K562 (cell line): ENCODE results near the gene MKNK2. TPM values are rescaled to one million over a fixed set of nuclear protein-coding genes. Genes with fewer than 3 reads are reported as not detected.
"Not testable (repeated sequence)": the region's sequence is repeated elsewhere in the genome, so short reads cannot be mapped to it uniquely, and the experiment has no call there.

Experiments
- ATAC-seq: fragments of 200-7000 bp; cut with Tn5 transposase; 3 replicates; pipeline ENCODE4 v1.9.1; 2020; ENCODE audit warnings: moderate library complexity
- BruUV-seq: library from RNA; stranded (reverse); fragments of 400-500 nt; replicated peaks from 2 replicates; lab custom pipeline; 2021; lab: Mats Ljungman, UMichigan
- CTCF ChIA-PET: fragments of 300-600 bp; formaldehyde crosslinking; extraction: SDS; loops from one replicate; lab custom pipeline; 2021; ENCODE audit warnings: low intra/inter-chr PET ratio; lab: Yijun Ruan, JAX
- POLR2A ChIA-PET: fragments of 300-600, 350-650 bp; sonication (Branson Sonifier 250); formaldehyde crosslinking; extraction: SDS; loops from one replicate; lab custom pipeline; 2021; ENCODE audit warnings: antibody characterized with exemption, inconsistent platforms; lab: Yijun Ruan, JAX
- DNase-seq, 4 experiments: peaks; one replicate each; pipeline versions ENCODE4 v3.0.0 to v3.0.0-alpha.2; 2011 to 2018; ENCODE audit warnings: low spot score in 3 of 4, mixed read lengths in 3 of 4; ENCODE audit errors: extremely low read depth in 1 of 4
- FAIRE-seq: peaks from 2 replicates; lab custom pipeline; 2011; peaks lifted over from hg19 to GRCh38; lab: Jason Lieb, UNC
- H2AFZ ChIP-seq: 2 replicates; pipeline ENCODE4 v1.6.0; 2011; ENCODE audit warnings: low read depth, low read length, control low read depth, inconsistent platforms
- H3K27ac ChIP-seq: fragments of 200-600 bp; 3 replicates; pipeline ENCODE4 v1.8.0; 2011; ENCODE audit warnings: low read depth, mild to moderate bottlenecking, control low read depth, inconsistent platforms, low read length, moderate library complexity, mixed read lengths; ENCODE audit errors: extremely low read depth
- H3K27me3 ChIP-seq, 2 experiments: fragments of 300-600 bp in 1 of 2; 2 replicates in 1 of 2; 3 replicates in 1 of 2; pipeline versions ENCODE4 v1.6.0 to v1.8.0; 2011; ENCODE audit warnings: inconsistent platforms in 2 of 2, low read length in 2 of 2, mild to moderate bottlenecking in 1 of 2, mixed read lengths in 1 of 2, moderate library complexity in 1 of 2; ENCODE audit not compliant: control insufficient read depth in 2 of 2, insufficient read depth in 2 of 2
- H3K36me3 ChIP-seq: fragments of 300-600 bp; 3 replicates; pipeline ENCODE4 v1.8.0; 2011; ENCODE audit warnings: mild to moderate bottlenecking, low read length, inconsistent platforms; ENCODE audit not compliant: control insufficient read depth, insufficient read depth
- H3K4me1 ChIP-seq, 2 experiments: fragments of 200-600 bp in 1 of 2; replicated peaks in 1 of 2; 2 replicates in 1 of 2; 3 replicates in 1 of 2; pipeline versions ENCODE4 v1.5.1 to v1.8.0; 2011; ENCODE audit warnings: inconsistent platforms in 2 of 2, low read length in 2 of 2, mild to moderate bottlenecking in 1 of 2, mixed read lengths in 1 of 2, moderate library complexity in 1 of 2; ENCODE audit not compliant: control insufficient read depth in 2 of 2, insufficient read depth in 2 of 2
- H3K4me2 ChIP-seq: 2 replicates; pipeline ENCODE4 v1.6.1; 2011; ENCODE audit warnings: low read length, control low read depth, inconsistent platforms, mixed read lengths; ENCODE audit not compliant: insufficient read depth
- H3K4me3 ChIP-seq: fragments of 200-600 bp; sonication (generic), shearing (Covaris generic); 2 replicates; pipeline ENCODE4 v1.5.1; 2016; ENCODE audit warnings: control low read depth, inconsistent platforms
- H3K79me2 ChIP-seq: fragments of 200-600 bp; 3 replicates; pipeline ENCODE4 v1.8.0; 2011; ENCODE audit warnings: low read length, inconsistent platforms; ENCODE audit not compliant: control insufficient read depth, insufficient read depth
- H3K9ac ChIP-seq, 2 experiments: 2 replicates each; pipeline versions ENCODE4 v1.6.0 to v1.6.1; 2011; ENCODE audit warnings: low read depth in 2 of 2, low read length in 2 of 2, control low read depth in 1 of 2, inconsistent platforms in 1 of 2, mild to moderate bottlenecking in 1 of 2, mixed read lengths in 1 of 2; ENCODE audit not compliant: insufficient read depth in 1 of 2
- H3K9me1 ChIP-seq: one replicate; pipeline ENCODE4 v1.6.0; 2011; ENCODE audit warnings: inconsistent platforms, mild to moderate bottlenecking, low read length, moderate library complexity; ENCODE audit not compliant: control insufficient read depth, insufficient read depth
- H3K9me3 ChIP-seq: replicated peaks from 2 replicates; pipeline ENCODE4 v1.5.1; 2011; ENCODE audit warnings: low read depth, low read length, inconsistent platforms; ENCODE audit not compliant: control insufficient read depth, insufficient read depth
- H4K20me1 ChIP-seq: replicated peaks from 2 replicates; pipeline ENCODE4 v1.6.1; 2011; ENCODE audit warnings: low read length, inconsistent platforms, mixed read lengths; ENCODE audit not compliant: control insufficient read depth, insufficient read depth
- ADNP ChIP-seq: fragments of 200-800 bp; sonication (Bioruptor generic); IDR thresholded peaks from 2 replicates; pipeline ENCODE4 v1.6.1; 2016; ENCODE audit warnings: missing genetic modification characterization, missing compliant biosample characterization
- ARNT ChIP-seq, 2 experiments: fragments of 450-650 bp; IDR thresholded peaks; 2 replicates each; pipeline ENCODE4 v1.6.1; 2016; ENCODE audit warnings: mild to moderate bottlenecking in 1 of 2
- BCOR ChIP-seq: fragments of 450-650 bp; IDR thresholded peaks from 2 replicates; pipeline ENCODE4 v1.6.1; 2016
- CBFA2T3 ChIP-seq: fragments of 450-650 bp; IDR thresholded peaks from 2 replicates; pipeline ENCODE4 v1.6.1; 2017
- DPF2 ChIP-seq: fragments of 450-650 bp; IDR thresholded peaks from 2 replicates; pipeline ENCODE4 v1.6.1; 2016
- ESRRB ChIP-seq: fragments of 250-450 bp; sonication (Bioruptor Pico); IDR thresholded peaks from 2 replicates; pipeline ENCODE4 v1.5.0; 2020; ENCODE audit warnings: mild to moderate bottlenecking, moderate library complexity, borderline replicate concordance
- HDAC2 ChIP-seq: fragments of 450-650 bp; IDR thresholded peaks from 2 replicates; pipeline ENCODE4 v1.6.1; 2016; ENCODE audit warnings: mild to moderate bottlenecking
- HLTF ChIP-seq: fragments of 450-650 bp; IDR thresholded peaks from 2 replicates; pipeline ENCODE4 v1.6.1; 2016
- IFI16 ChIP-seq: fragments of 250-450 bp; sonication (Bioruptor Pico); IDR thresholded peaks from 2 replicates; pipeline ENCODE4 v2.1.2; 2022; ENCODE audit warnings: mild to moderate bottlenecking, inconsistent platforms
- KDM1A ChIP-seq, 2 experiments: fragments of 450-650 bp; IDR thresholded peaks; 2 replicates each; pipeline ENCODE4 v1.6.1; 2016; ENCODE audit warnings: mild to moderate bottlenecking in 2 of 2
- L3MBTL2 ChIP-seq: fragments of 450-650 bp; IDR thresholded peaks from 2 replicates; pipeline ENCODE4 v1.6.1; 2016; ENCODE audit warnings: mild to moderate bottlenecking, moderate library complexity
- MEF2A ChIP-seq: IDR thresholded peaks from 2 replicates; pipeline ENCODE4 v1.6.1; 2011; ENCODE audit warnings: low read depth, mild to moderate bottlenecking, low read length, moderate library complexity; ENCODE audit not compliant: control insufficient read depth
- MXI1 ChIP-seq: IDR thresholded peaks from 2 replicates; pipeline ENCODE4 v1.6.1; 2011; ENCODE audit warnings: low read depth, mild to moderate bottlenecking, improper control_type of control experiment, low read length
- NR3C1 ChIP-seq: sonication (generic); formaldehyde crosslinking; IDR thresholded peaks from 2 replicates; pipeline ENCODE4 v1.8.1; 2022; ENCODE audit warnings: missing genetic modification reagents
- PHF21A ChIP-seq: fragments of 450-650 bp; IDR thresholded peaks from 2 replicates; pipeline ENCODE4 v1.6.1; 2017; ENCODE audit warnings: low read depth, borderline replicate concordance
- POLR2A ChIP-seq: fragments of 450-650 bp; conservative IDR thresholded peaks from 2 replicates; pipeline ENCODE4 v1.6.1; 2016
- POLR2H ChIP-seq: IDR thresholded peaks from 2 replicates; pipeline ENCODE4 v1.6.1; 2016; ENCODE audit warnings: missing genetic modification characterization, low read depth, mild to moderate bottlenecking, control low read depth, missing compliant biosample characterization, moderate library complexity
- RCOR1 ChIP-seq, 2 experiments: IDR thresholded peaks; 2 replicates each; pipeline ENCODE4 v1.6.1; 2012; ENCODE audit warnings: low read depth in 2 of 2, low read length in 2 of 2, borderline replicate concordance in 1 of 2, improper control_type of control experiment in 1 of 2
- SMARCA5 ChIP-seq: fragments of 450-650 bp; IDR thresholded peaks from 2 replicates; pipeline ENCODE4 v1.6.1; 2016
- ZBED1 ChIP-seq: IDR thresholded peaks from 2 replicates; pipeline ENCODE4 v1.6.1; 2014
- ZNF121 ChIP-seq: sonication (generic); formaldehyde crosslinking; conservative IDR thresholded peaks from 2 replicates; pipeline ENCODE4 v1.8.0; 2022; ENCODE audit warnings: missing genetic modification reagents
- ZNF146 ChIP-seq: IDR thresholded peaks from one replicate; pipeline ENCODE4 v1.6.1; 2018; ENCODE audit warnings: missing compliant biosample characterization; ENCODE audit not compliant: unreplicated experiment
- WGBS: fragments of 100-300 bp; shearing (Covaris generic); methylation state at CpG from one replicate; pipeline ENCODE4 v1.1.6; 2016; ENCODE audit warnings: low coverage, mixed read lengths; ENCODE audit not compliant: insufficient coverage; ENCODE audit errors: missing lambda C conversion rate; 5-methylcytosine and 5-hydroxymethylcytosine counted together
- in situ Hi-C: fragments of 300-500 bp; cut with MboI; formaldehyde crosslinking; loops from 4 replicates; pipeline ENCODE4 v1.15.0; 2018; ENCODE audit warnings: inconsistent platforms, mixed read lengths
- intact Hi-C: fragments of 100-400 bp; cut with micrococcal nuclease; formaldehyde crosslinking; loops from 2 replicates; pipeline ENCODE4 v1.14.2; 2022
- polyA plus RNA-seq, 8 experiments: library from polyadenylated mRNA; depleted of rRNA in 4 of 8; stranded (reverse) in 5 of 8; unstranded in 3 of 8; fragments of >200 nt; fragmentation: Nextera tagmentation in 2 of 8; fragmentation: Illumina TruSeq in 1 of 8; extraction: Ambion mirVana in 2 of 8; extraction: Trizol in 1 of 8; gene quantifications; 2 replicates each; pipeline versions ENCODE4 v1.2.1 to v1.2.3, GENCODE V29; 2011 to 2014; ENCODE audit warnings: inconsistent platforms in 1 of 8, missing spikeins in 1 of 8
- total RNA-seq, 7 experiments: library from RNA; depleted of rRNA in 6 of 7; stranded (reverse); fragments of >200 nt in 6 of 7; fragmentation: Illumina TruSeq in 2 of 7; extraction: Trizol in 2 of 7; gene quantifications; 2 replicates each; pipeline versions ENCODE4 v1.2.1 to v1.2.3, GENCODE V29; 2011 to 2021; ENCODE audit warnings: low replicate concordance in 1 of 7
- TF ChIP-seq, protein P1 (sequence below): sonication (generic); formaldehyde crosslinking; IDR thresholded peaks from 2 replicates; pipeline ENCODE4 v1.8.0; 2022; ENCODE audit warnings: missing genetic modification reagents, mild to moderate bottlenecking, moderate library complexity, borderline replicate concordance

MKNK2 gene
- total and polyA plus RNA-seq, 9 of the 15 experiments (the other 6 are each of a cell fraction or from before 2014, with no cell fraction given): 5.1 to 191 (median 51.9) TPM

DNA sequence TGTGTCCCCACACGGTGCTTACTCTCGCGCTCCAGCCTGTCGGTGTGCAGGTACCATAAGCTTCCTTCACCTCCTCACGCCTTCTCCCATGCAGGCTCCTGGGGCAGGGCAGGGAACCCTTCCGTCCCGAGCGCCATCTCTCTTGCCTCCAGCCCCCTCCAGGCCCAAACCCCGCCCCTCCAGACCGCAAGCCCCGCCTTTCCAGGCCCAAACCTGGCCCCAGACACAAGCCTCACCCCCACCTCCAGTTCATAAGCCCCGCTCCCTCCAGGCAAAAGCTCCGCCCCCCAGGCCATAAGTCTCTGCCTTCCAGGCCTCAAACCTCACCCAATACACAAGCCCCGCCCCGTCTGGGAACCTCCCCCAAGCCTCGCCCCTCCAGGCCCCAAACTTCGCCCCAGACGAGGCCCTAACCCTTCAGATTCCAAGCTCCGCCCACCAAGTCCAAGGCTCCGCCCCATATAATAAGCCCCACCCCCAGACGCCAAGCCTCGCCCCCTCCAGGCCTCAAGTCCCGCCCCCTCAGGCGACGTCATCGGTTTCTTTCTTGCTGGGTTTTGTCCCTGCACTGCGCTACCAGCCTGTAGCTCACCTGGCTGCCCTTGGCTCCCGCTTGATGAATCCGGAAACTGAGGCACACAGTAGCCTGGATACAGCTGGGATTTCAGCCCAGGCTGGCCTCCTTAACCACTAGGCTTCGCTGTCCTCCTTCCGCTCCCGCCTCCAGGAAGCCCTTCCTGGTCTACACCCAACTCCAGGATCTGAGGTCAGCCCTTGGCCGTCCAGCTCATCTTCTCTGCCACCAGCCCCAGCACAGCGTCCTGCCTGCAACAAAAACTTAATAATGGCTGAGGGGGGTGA is 16.1 kb downstream of the MKNK2 start (continued):
- no peak for TF ChIP-seq MEF2A
- no peak for TF ChIP-seq POLR2H
- no peak for TF ChIP-seq MXI1
- no peak for TF ChIP-seq IFI16 (CRISPR knock-in tag)
- TF ChIP-seq ZBED1: no peak
- no peak for TF ChIP-seq POLR2A
- no peak for TF ChIP-seq ESRRB
- no peak for TF ChIP-seq ZNF146 (CRISPR knock-in tag)
- TF ChIP-seq, all 486 proteins: peak for 60

DNA sequence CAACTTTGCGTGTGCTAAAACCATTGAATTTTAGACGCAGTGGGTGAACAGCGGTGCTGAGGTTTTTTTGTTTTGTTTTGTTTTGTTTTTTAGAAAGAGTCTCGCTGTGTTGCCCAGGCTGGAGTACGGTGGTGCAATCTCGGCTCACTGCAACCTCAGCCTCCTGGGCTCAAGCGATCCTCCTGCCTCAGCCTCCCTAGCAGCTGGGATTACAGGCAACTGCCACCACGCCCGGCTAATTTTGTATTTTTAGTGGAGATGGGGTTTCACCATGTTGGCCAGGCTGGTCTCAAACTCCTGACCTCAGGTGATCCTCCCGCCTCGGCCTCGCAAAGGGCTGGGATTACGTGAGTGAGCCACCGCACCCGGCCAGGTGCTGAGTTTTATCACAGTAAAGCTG is 16.8 kb downstream of the MKNK2 start:
- POLR2A ChIA-PET: interaction anchor here (1.0 to 2.5 kb wide), 6 partner anchors 9 to 25 kb away, joined by 3 to 26 read pairs (median 6); no protein-coding TSS in a partner anchor
- ATAC-seq, H3K79me2 ChIP-seq, H3K9me3 ChIP-seq, BruUV-seq, DNase-seq, CTCF ChIA-PET, H4K20me1 ChIP-seq, H3K9me1 ChIP-seq, H3K27me3 ChIP-seq, intact Hi-C loops, FAIRE-seq, in situ Hi-C loops: not testable (repeated sequence)
- WGBS: 38% methylated on average over 15 of the region's 15 CpGs
- Histone ChIP-seq H3K9ac (peak overlapping the region; percentile 48 to 90; a peak in 3 of 4 replicates), H3K4me1 (peaks cover 3 to 52% of the 10 kb centered on the region in 2 experiments; a peak in 3 of 5 replicates), H3K4me3 (peak overlapping the region; percentile 46), H3K36me3 (peaks cover 18% of the 10 kb centered on the region; the same call in 1 of the 3 replicates), H2AFZ (peak overlapping the region; percentile 96), H3K27ac (peak overlapping the region; percentile 63), H3K4me2 (peak overlapping the region; percentile 86)
- TF ChIP-seq HLTF: 0 out of 2 replicates have a peak, but pooled peaks have one; percentile 26
- TF ChIP-seq HDAC2: peak; percentile 48; the same call in 1 of the 2 replicates
- TF ChIP-seq ZNF121 (CRISPR knock-in tag): peak; percentile 94
- peak; percentile 55; the same call in 1 of the 2 replicates for TF ChIP-seq ADNP (tag)
- 0 out of 2 replicates have a peak, but pooled peaks have one; percentile 20 for TF ChIP-seq PHF21A
- peak; percentile 33 to 80; a peak in 3 of 4 replicates for TF ChIP-seq KDM1A (IDR thresholded peaks at IDR 0.05)
- peak; percentile 29; the same call in 1 of the 2 replicates for TF ChIP-seq L3MBTL2
- 0 out of 4 replicates have a peak, but pooled peaks of 1 of the 2 experiments have one; percentile 18 for TF ChIP-seq RCOR1 (IDR thresholded peaks at IDR 0.05; ENCODE audit: borderline replicate concordance in 1 of 2, low read depth in 2 of 2, low read length in 2 of 2)
- TF ChIP-seq SMARCA5: peak; percentile 73; the same call in 1 of the 2 replicates
- TF ChIP-seq, protein P1, sequence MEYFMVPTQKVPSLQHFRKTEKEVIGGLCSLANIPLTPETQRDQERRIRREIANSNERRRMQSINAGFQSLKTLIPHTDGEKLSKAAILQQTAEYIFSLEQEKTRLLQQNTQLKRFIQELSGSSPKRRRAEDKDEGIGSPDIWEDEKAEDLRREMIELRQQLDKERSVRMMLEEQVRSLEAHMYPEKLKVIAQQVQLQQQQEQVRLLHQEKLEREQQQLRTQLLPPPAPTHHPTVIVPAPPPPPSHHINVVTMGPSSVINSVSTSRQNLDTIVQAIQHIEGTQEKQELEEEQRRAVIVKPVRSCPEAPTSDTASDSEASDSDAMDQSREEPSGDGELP (CRISPR knock-in tag): 0 out of 2 replicates have a peak, but pooled peaks have one; percentile 1
- peak in 1 of 2 experiments; percentile 23; a peak in 1 of 4 replicates for TF ChIP-seq ARNT (IDR thresholded peaks at IDR 0.05)
- TF ChIP-seq CBFA2T3: 0 out of 2 replicates have a peak, but pooled peaks have one; percentile 6
- TF ChIP-seq NR3C1: 0 out of 2 replicates have a peak, but pooled peaks have one; percentile 25
- peak; percentile 40; the same call in 1 of the 2 replicates for TF ChIP-seq DPF2
- peak; percentile 93 for TF ChIP-seq BCOR
